ENCODE measurements around the gene GABPA. TPM values are rescaled to one million over a fixed set of nuclear protein-coding genes. Genes with fewer than 3 reads are reported as not detected.

GABPA gene
- total and polyA plus RNA-seq, 7 donors = 10.8 to 32.5 (median 17.6) TPM

GRCh38 chr21:25760061-25760460 is 25.3 kb downstream of the GABPA start:
- intact Hi-C loops (cut with DNase I) = no loop called here
- Histone ChIP-seq H3K27me3 (no peaks in the 10 kb centered on the region), H3K36me3 (peaks cover 0 to 72% (median 11%) of the 10 kb centered on the region in 4 donors), H3K4me1 (no peaks in the 10 kb centered on the region), H3K27ac (no peak overlapping the region), H3K4me3 (no peak overlapping the region), H3K9me3 (no peaks in the 10 kb centered on the region)
- WGBS, 2 donors = 93% methylated on average over 3 of the region's 3 CpGs
- TF ChIP-seq CTCF (IDR thresholded peaks at IDR 0.05) (no peak), POLR2AphosphoS5 (IDR thresholded peaks at IDR 0.05) (no peak), EP300 (IDR thresholded peaks at IDR 0.05) (no peak), POLR2A (IDR thresholded peaks at IDR 0.05) (no peak)
- DNase-seq = no peak

- no peaks in the 10 kb centered on the region for H3K27me3 ChIP-seq
- TF ChIP-seq POLR2A (IDR thresholded peaks at IDR 0.05) (no peak), EP300 (IDR thresholded peaks at IDR 0.05) (no peak), POLR2AphosphoS5 (IDR thresholded peaks at IDR 0.05) (no peak), CTCF (IDR thresholded peaks at IDR 0.05) (no peak)
- H3K4me3 ChIP-seq = no peak overlapping the region
- peaks cover 0 to 78% (median 11%) of the 10 kb centered on the region in 4 donors for H3K36me3 ChIP-seq
- WGBS, 2 donors = 88 to 90% methylated on average over 1 of the region's 1 CpG
- H3K27ac ChIP-seq = no peak overlapping the region
- H3K4me1 ChIP-seq = no peaks in the 10 kb centered on the region
- DNase-seq = no peak
- intact Hi-C loops (cut with DNase I) = no loop called here
- no peaks in the 10 kb centered on the region for H3K9me3 ChIP-seq
Observed at GRCh38 chr21:25760677-25761076, 25.9 kb downstream of the GABPA start.

- Histone ChIP-seq H3K27ac (no peak overlapping the region), H3K9me3 (no peaks in the 10 kb centered on the region), H3K27me3 (no peaks in the 10 kb centered on the region), H3K4me3 (no peak overlapping the region), H3K36me3 (peaks cover 0 to 81% (median 11%) of the 10 kb centered on the region in 4 donors), H3K4me1 (no peaks in the 10 kb centered on the region)
- intact Hi-C loops (cut with DNase I) = no loop called here
- 91 to 97% methylated on average over 3 of the region's 3 CpGs for WGBS, 2 donors
- no peak for TF ChIP-seq EP300 (IDR thresholded peaks at IDR 0.05)
- DNase-seq = no peak
Observed at GRCh38 chr21:25764065-25764464, 29.3 kb downstream of the GABPA start.

GRCh38 chr21:25767921-25768320 is 33.1 kb downstream of the GABPA start:
- no peak for DNase-seq
- Histone ChIP-seq H3K4me1 (no peaks in the 10 kb centered on the region), H3K9me3 (no peaks in the 10 kb centered on the region), H3K27ac (no peak overlapping the region), H3K4me3 (no peak overlapping the region), H3K36me3 (peaks cover 0 to 59% (median 5%) of the 10 kb centered on the region in 4 donors), H3K27me3 (no peaks in the 10 kb centered on the region)
- TF ChIP-seq CTCF (IDR thresholded peaks at IDR 0.05) (no peak), POLR2A (IDR thresholded peaks at IDR 0.05) (no peak), EP300 (IDR thresholded peaks at IDR 0.05) (no peak), POLR2AphosphoS5 (IDR thresholded peaks at IDR 0.05) (no peak)
- intact Hi-C loops (cut with DNase I) = no loop called here
- WGBS, 2 donors = 88% methylated on average over 3 of the region's 3 CpGs

- no peaks in the 10 kb centered on the region for H3K27me3 ChIP-seq
- DNase-seq = no peak
- H3K4me3 ChIP-seq = no peak overlapping the region
- no peaks in the 10 kb centered on the region for H3K4me1 ChIP-seq
- 17 to 29% methylated on average over 2 of the region's 2 CpGs for WGBS, 2 donors
- H3K9me3 ChIP-seq = no peaks in the 10 kb centered on the region
- TF ChIP-seq CTCF (IDR thresholded peaks at IDR 0.05) (no peak), EP300 (IDR thresholded peaks at IDR 0.05) (no peak), POLR2A (IDR thresholded peaks at IDR 0.05) (no peak), POLR2AphosphoS5 (IDR thresholded peaks at IDR 0.05) (no peak)
- intact Hi-C loops (cut with DNase I) = no loop called here
- no peak overlapping the region for H3K27ac ChIP-seq
- H3K36me3 ChIP-seq = peaks cover 0 to 18% (median 0%) of the 10 kb centered on the region in 4 donors
Observed at GRCh38 chr21:25772686-25773085, 37.9 kb downstream of the GABPA start.
